ENCODE data around the gene SPRYD4.

GRCh38 chr12:56431288-56431687, 37.1 kb upstream of the SPRYD4 start:
- no peak for TF ChIP-seq POLR2AphosphoS5 (IDR thresholded peaks at IDR 0.05; ENCODE audit: low read depth, low read length)
- no peak for TF ChIP-seq REST (IDR thresholded peaks at IDR 0.05; ENCODE audit: insufficient read depth in 1 of 2, low read depth in 2 of 2, low read length in 2 of 2)

All from PFSK-1 (cell line).